Ovary (tissue), 9 donors: ENCODE results near the gene PCA3. TPM values are rescaled to one million over a fixed set of nuclear protein-coding genes. Genes with fewer than 3 reads are reported as not detected.

Experiments used
- DNase-seq, 5 donors: peaks; one replicate each; pipeline ENCODE4 v3.0.0-alpha.2; 2019 to 2020
- H3K27ac ChIP-seq, 2 donors: fragments of 200-600 bp; one replicate each; pipeline versions ENCODE4 v1.5.1 to v1.8.0; 2019 to 2022
- H3K27me3 ChIP-seq: fragments of 200-600 bp; one replicate; pipeline ENCODE4 v1.8.0; 2022
- H3K36me3 ChIP-seq: fragments of 200-600 bp; sonication (generic); one replicate; pipeline ENCODE4 v1.5.1; 2019
- H3K4me1 ChIP-seq: one replicate; pipeline ENCODE4 v1.8.1; 2013; ENCODE audit warnings: mild to moderate bottlenecking, moderate library complexity; ENCODE audit not compliant: insufficient read depth
- H3K4me3 ChIP-seq: fragments of 200-600 bp; sonication (generic); one replicate; pipeline ENCODE4 v1.5.1; 2017
- H3K9me3 ChIP-seq, 2 donors: fragments of 200-600 bp in 1 of 2; sonication (generic) in 1 of 2; one replicate each; pipeline versions ENCODE4 v1.5.1 to v1.8.1; 2013 to 2019; ENCODE audit warnings: mild to moderate bottlenecking in 1 of 2, moderate library complexity in 1 of 2
- CTCF ChIP-seq, 3 donors: fragments of 450-650 bp in 2 of 3; fragments of 200-600 bp in 1 of 3; IDR thresholded peaks; one replicate each; pipeline versions ENCODE4 v1.5.1 to v1.8.0; 2016 to 2022; ENCODE audit warnings: antibody characterized with exemption in 3 of 3, mild to moderate bottlenecking in 1 of 3
- EP300 ChIP-seq: sonication (generic); formaldehyde crosslinking; IDR thresholded peaks from one replicate; pipeline ENCODE4 v1.6.1; 2017; ENCODE audit warnings: antibody characterized with exemption
- POLR2A ChIP-seq: fragments of 450-650 bp; IDR thresholded peaks from one replicate; pipeline ENCODE4 v1.6.1; 2017; ENCODE audit warnings: antibody characterized with exemption, mild to moderate bottlenecking, moderate library complexity
- WGBS, 3 donors: extraction: QIAGEN DNeasy Blood & Tissue Kit in 1 of 3; methylation state at CpG; one replicate each; pipeline versions ENCODE4 v1.1.5 to v1.1.7; 2013 to 2017; 5-methylcytosine and 5-hydroxymethylcytosine counted together
- intact Hi-C, 4 donors: fragments of 100-400 bp; cut with DNase I; formaldehyde crosslinking; loops; one replicate each; pipeline versions ENCODE4 v1.11.0 to v1.15.1; 2022 to 2023
- polyA plus RNA-seq, 2 donors: library from polyadenylated mRNA; stranded (reverse); fragments of 200-250 nt in 1 of 2; fragments of 350-450 nt in 1 of 2; fragmentation: Illumina TruSeq in 1 of 2; extraction: RNeasy Lipid Tissue Mini Kit (QIAGEN cat#74804) in 1 of 2; gene quantifications; one replicate each; pipeline ENCODE4 v1.2.3, GENCODE V29; 2013 to 2014
- total RNA-seq, 7 donors: library from RNA; depleted of rRNA in 2 of 7; stranded (reverse); fragments of >200 nt in 2 of 7; fragmentation: NEBNext Ultra II Directional in 3 of 7; extraction: Animal tissue kit (Norgen Biotek cat#: 25700) in 3 of 7; gene quantifications; one replicate each; pipeline versions ENCODE4 v1.1.0 to v1.2.4, GENCODE V29; 2016 to 2023
- donor health status: DM: no; HTN: no; CAD: no; lungs with moderate emphysema.
- donor health status: DM: no; HTN: no; CAD: no.
- donor health status: Bipolar disorder and iron deficiency.
- donor health status: DM: yes; HTN: yes; CAD: no.
- donor health status: DM: no; HTN: no; CAD: no.
- donor health status: DM: yes; HTN: yes; CAD: no.

The PCA3 gene
- total and polyA plus RNA-seq, 9 donors = not detected

- peak; percentile 77 to 83 (median 80) for DNase-seq
- intact Hi-C loops = loop anchor here in 2 of 4 donors (10.0 kb wide), 2 partner anchors 87 to 337 kb away; partner anchors contain the start of gene PRUNE2 (in 1 of the 2)
- WGBS, 3 donors = 19 to 24% (median 22%) methylated on average over 4 of the region's 4 CpGs
Measured at GRCh38 chr9:76818271-76818670, 54.0 kb downstream of the PCA3 start.

DNA sequence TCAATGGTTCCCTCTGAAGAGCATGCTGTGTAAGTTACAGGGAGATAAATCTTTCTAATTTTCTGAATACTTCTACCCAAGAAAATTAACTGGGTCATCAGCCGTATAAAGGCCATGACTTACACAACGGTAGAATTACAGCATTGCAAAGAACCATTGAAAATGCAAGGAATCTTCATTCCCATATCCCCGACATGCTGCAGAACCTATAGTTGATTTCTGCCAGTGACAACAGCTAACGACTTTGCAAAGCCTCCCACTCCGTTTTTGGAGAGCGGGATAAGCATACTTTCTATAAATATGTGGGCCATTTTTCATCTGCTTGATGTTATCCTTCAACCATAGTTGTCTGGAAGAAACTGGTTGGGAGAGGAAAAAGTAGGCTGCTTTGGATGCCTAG is 56.2 kb downstream of the PCA3 start:
- Histone ChIP-seq H3K4me3 (no peak overlapping the region), H3K27ac (no peak overlapping the region), H3K4me1 (no peaks in the 10 kb centered on the region), H3K36me3 (no peaks in the 10 kb centered on the region), H3K9me3 (no peaks in the 10 kb centered on the region), H3K27me3 (no peaks in the 10 kb centered on the region)
- intact Hi-C loops = no loop called here
- no peak for TF ChIP-seq CTCF (IDR thresholded peaks at IDR 0.05)
- no peak for TF ChIP-seq POLR2A
- TF ChIP-seq EP300 = no peak
- no peak for DNase-seq
- 53 to 62% (median 54%) methylated on average over 6 of the region's 6 CpGs for WGBS, 3 donors

More at GRCh38 chr9:76818271-76818670, 54.0 kb downstream of the PCA3 start:
- no peaks in the 10 kb centered on the region for H3K27me3 ChIP-seq
- no peak for TF ChIP-seq EP300
- no peak for TF ChIP-seq POLR2A
- TF ChIP-seq CTCF (IDR thresholded peaks at IDR 0.05) = no peak
- H3K4me1 ChIP-seq = no peaks in the 10 kb centered on the region
- peak overlapping the region in 1 of 2 donors; percentile 79 for H3K27ac ChIP-seq
- no peaks in the 10 kb centered on the region for H3K9me3 ChIP-seq
- H3K4me3 ChIP-seq = no peak overlapping the region
- no peaks in the 10 kb centered on the region for H3K36me3 ChIP-seq

GRCh38 chr9:76827296-76828080 is 63.2 kb downstream of the PCA3 start:
- Histone ChIP-seq H3K27me3 (no peaks in the 10 kb centered on the region), H3K4me3 (no peak overlapping the region), H3K9me3 (no peaks in the 10 kb centered on the region), H3K27ac (no peak overlapping the region), H3K4me1 (no peaks in the 10 kb centered on the region), H3K36me3 (no peaks in the 10 kb centered on the region)
- 67 to 81% (median 68%) methylated on average over 9 of the region's 9 CpGs for WGBS, 3 donors
- TF ChIP-seq EP300 = no peak
- TF ChIP-seq POLR2A = no peak
- no peak for TF ChIP-seq CTCF (IDR thresholded peaks at IDR 0.05)
- DNase-seq = no peak
- intact Hi-C loops = no loop called here

DNA sequence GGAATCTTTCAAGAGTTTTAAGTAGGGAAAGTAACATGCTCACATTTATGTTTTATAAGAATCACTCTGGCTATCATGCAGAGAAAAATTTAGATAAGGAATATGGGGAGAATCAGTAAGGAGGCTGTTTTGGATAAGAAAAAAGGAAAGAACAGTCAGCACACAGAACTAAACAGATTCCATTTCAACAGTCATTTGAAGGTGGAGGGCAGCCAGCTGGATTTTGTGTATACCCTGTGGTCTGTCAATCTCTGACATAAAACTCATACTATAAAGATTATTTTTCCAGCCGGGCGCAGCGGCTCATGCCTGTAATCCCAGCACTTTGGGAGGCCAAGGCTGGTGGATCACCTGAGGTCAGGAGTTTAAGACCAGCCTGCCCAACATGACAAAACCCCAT is 64.2 kb downstream of the PCA3 start:
- no peaks in the 10 kb centered on the region for H3K27me3 ChIP-seq
- DNase-seq = no peak
- H3K4me3 ChIP-seq = no peak overlapping the region
- no peaks in the 10 kb centered on the region for H3K36me3 ChIP-seq
- 55 to 79% (median 79%) methylated on average over 3 of the region's 3 CpGs for whole genome bisulfite sequencing, 3 donors
- H3K27ac ChIP-seq = no peak overlapping the region
- intact Hi-C loops = no loop called here
- H3K4me1 ChIP-seq = no peaks in the 10 kb centered on the region
- no peak for TF ChIP-seq POLR2A
- TF ChIP-seq EP300 = no peak
- TF ChIP-seq CTCF (IDR thresholded peaks at IDR 0.05) = no peak
- no peaks in the 10 kb centered on the region for H3K9me3 ChIP-seq
